ENCODE results near the gene KRT82.

KRT82 gene

GRCh38 chr12:52445876-52446275, 39.7 kb upstream of the KRT82 start:
- Histone ChIP-seq H3K9me2 (ENCODE audit: low read depth, low read length) (no peaks in the 10 kb centered on the region), H3K4me3 (ENCODE audit: low read depth, low read length, poor library complexity, severe bottlenecking) (no peak overlapping the region), H3K27me3 (ENCODE audit: insufficient read depth, low read length) (peaks cover 3% of the 10 kb centered on the region), H3K4me1 (ENCODE audit: insufficient read depth, low read length, severe bottlenecking) (no peaks in the 10 kb centered on the region), H4K20me1 (ENCODE audit: insufficient read depth, low read length) (no peaks in the 10 kb centered on the region), H3F3A (ENCODE audit: insufficient read depth, low read length) (no peaks in the 10 kb centered on the region), H3K9me3 (ENCODE audit: low read length) (no peaks in the 10 kb centered on the region), H3K36me3 (ENCODE audit: insufficient read depth, low read length) (no peaks in the 10 kb centered on the region), H3K79me2 (ENCODE audit: insufficient read depth, low read length) (no peaks in the 10 kb centered on the region), H2AFZ (ENCODE audit: low read length) (no peak overlapping the region), H3K9ac (ENCODE audit: low read length) (no peak overlapping the region), H3K4me2 (ENCODE audit: low read length) (no peak overlapping the region), H3K27ac (ENCODE audit: low read depth, low read length, poor library complexity, severe bottlenecking) (no peak overlapping the region)
- TF ChIP-seq CTCF (IDR thresholded peaks at IDR 0.05; ENCODE audit: low read length) (no peak), EZH2 (IDR thresholded peaks at IDR 0.05; ENCODE audit: borderline replicate concordance, low read length) (no peak)

- H3K9ac ChIP-seq (ENCODE audit: low read length): no peak overlapping the region
- H3K27ac ChIP-seq (ENCODE audit: low read depth, low read length, poor library complexity, severe bottlenecking): no peak overlapping the region
- H3K9me2 ChIP-seq (ENCODE audit: low read depth, low read length): no peaks in the 10 kb centered on the region
- no peak overlapping the region for H3K4me2 ChIP-seq (ENCODE audit: low read length)
- no peaks in the 10 kb centered on the region for H3K4me1 ChIP-seq (ENCODE audit: insufficient read depth, low read length, severe bottlenecking)
- no peaks in the 10 kb centered on the region for H3K9me3 ChIP-seq (ENCODE audit: low read length)
- peaks cover 3% of the 10 kb centered on the region for H3K27me3 ChIP-seq (ENCODE audit: insufficient read depth, low read length)
- no peaks in the 10 kb centered on the region for H3K79me2 ChIP-seq (ENCODE audit: insufficient read depth, low read length)
- no peak overlapping the region for H2AFZ ChIP-seq (ENCODE audit: low read length)
- H3K36me3 ChIP-seq (ENCODE audit: insufficient read depth, low read length): no peaks in the 10 kb centered on the region
- TF ChIP-seq EZH2 (IDR thresholded peaks at IDR 0.05; ENCODE audit: borderline replicate concordance, low read length) (no peak), CTCF (IDR thresholded peaks at IDR 0.05; ENCODE audit: low read length) (no peak)
- H4K20me1 ChIP-seq (ENCODE audit: insufficient read depth, low read length): no peaks in the 10 kb centered on the region
- H3F3A ChIP-seq (ENCODE audit: insufficient read depth, low read length): no peaks in the 10 kb centered on the region
- no peak overlapping the region for H3K4me3 ChIP-seq (ENCODE audit: low read depth, low read length, poor library complexity, severe bottlenecking)
These were observed 38.8 kb upstream of the KRT82 start for GRCh38 chr12:52444647-52445595.

GRCh38 chr12:52443966-52444365, 37.8 kb upstream of the KRT82 start:
- Histone ChIP-seq H3K9ac (ENCODE audit: low read length) (no peak overlapping the region), H3K27ac (ENCODE audit: low read depth, low read length, poor library complexity, severe bottlenecking) (no peak overlapping the region), H3K4me1 (ENCODE audit: insufficient read depth, low read length, severe bottlenecking) (no peaks in the 10 kb centered on the region), H3K36me3 (ENCODE audit: insufficient read depth, low read length) (no peaks in the 10 kb centered on the region), H4K20me1 (ENCODE audit: insufficient read depth, low read length) (no peaks in the 10 kb centered on the region), H2AFZ (ENCODE audit: low read length) (no peak overlapping the region), H3K4me2 (ENCODE audit: low read length) (no peak overlapping the region), H3K79me2 (ENCODE audit: insufficient read depth, low read length) (no peaks in the 10 kb centered on the region), H3K4me3 (ENCODE audit: low read depth, low read length, poor library complexity, severe bottlenecking) (no peak overlapping the region), H3K27me3 (ENCODE audit: insufficient read depth, low read length) (peaks cover 3% of the 10 kb centered on the region), H3K9me2 (ENCODE audit: low read depth, low read length) (no peaks in the 10 kb centered on the region), H3F3A (ENCODE audit: insufficient read depth, low read length) (no peaks in the 10 kb centered on the region), H3K9me3 (ENCODE audit: low read length) (no peaks in the 10 kb centered on the region)
- TF ChIP-seq EZH2 (IDR thresholded peaks at IDR 0.05; ENCODE audit: borderline replicate concordance, low read length): no peak
- TF ChIP-seq CTCF (IDR thresholded peaks at IDR 0.05; ENCODE audit: low read length): no peak

Data from OCI-LY1 (cell line).